GM23338 (cell line): ENCODE data around the gene PDE6A. TPM values are rescaled to one million over a fixed set of nuclear protein-coding genes. Genes with fewer than 3 reads are reported as not detected.

Source experiments
- ATAC-seq: fragments of 200-7000 bp; cut with Tn5 transposase; 3 replicates; pipeline ENCODE4 v1.9.1; 2020
- DNase-seq: peaks from one replicate; pipeline ENCODE4 v3.0.0-alpha.2; 2015; ENCODE audit warnings: low spot score
- H2AFZ ChIP-seq: fragments of 200-600 bp; sonication (generic); 2 replicates; pipeline ENCODE4 v1.8.0; 2016; ENCODE audit warnings: antibody characterized with exemption, mild to moderate bottlenecking, moderate library complexity
- H3F3A ChIP-seq: fragments of 200-600 bp; sonication (generic); replicated peaks from 2 replicates; pipeline ENCODE4 v1.8.0; 2017; ENCODE audit warnings: antibody characterized with exemption, mixed run types, low read depth
- H3K27ac ChIP-seq: fragments of 200-600 bp; sonication (generic); 2 replicates; pipeline ENCODE4 v1.6.1; 2016; ENCODE audit warnings: low read depth
- H3K27me3 ChIP-seq: fragments of 200-600 bp; sonication (generic); 2 replicates; pipeline ENCODE4 v1.8.0; 2016; ENCODE audit warnings: mild to moderate bottlenecking, mixed run types, moderate library complexity; ENCODE audit not compliant: insufficient read depth
- H3K36me3 ChIP-seq: fragments of 200-600 bp; sonication (generic); 2 replicates; pipeline ENCODE4 v1.8.0; 2016; ENCODE audit warnings: mild to moderate bottlenecking; ENCODE audit not compliant: insufficient read depth
- H3K4me1 ChIP-seq: fragments of 200-600 bp; sonication (generic); 2 replicates; pipeline ENCODE4 v1.8.0; 2016; ENCODE audit warnings: mild to moderate bottlenecking, moderate library complexity; ENCODE audit not compliant: insufficient read depth
- H3K4me2 ChIP-seq: fragments of 200-600 bp; sonication (generic); 2 replicates; pipeline ENCODE4 v1.7.1; 2017; ENCODE audit warnings: mixed run types
- H3K4me3 ChIP-seq: fragments of 200-600 bp; sonication (generic); 2 replicates; pipeline ENCODE4 v1.6.1; 2016; ENCODE audit warnings: mixed run types
- H3K79me2 ChIP-seq: fragments of 200-600 bp; sonication (generic); replicated peaks from 2 replicates; pipeline ENCODE4 v1.8.0; 2017; ENCODE audit warnings: mild to moderate bottlenecking; ENCODE audit not compliant: insufficient read depth
- H3K9me2 ChIP-seq: fragments of 200-600 bp; sonication (generic); 2 replicates; pipeline ENCODE4 v1.8.0; 2017; ENCODE audit not compliant: insufficient read depth
- H4K20me1 ChIP-seq: fragments of 200-600 bp; sonication (generic); replicated peaks from 2 replicates; pipeline ENCODE4 v1.8.0; 2017; ENCODE audit warnings: mild to moderate bottlenecking; ENCODE audit not compliant: insufficient read depth
- H3K27ac Mint-ChIP-seq: 2 replicates; pipeline ENCODE4 v1.8.0; 2020; ENCODE audit warnings: inconsistent platforms, mild to moderate bottlenecking, moderate library complexity, mixed read lengths
- H3K27me3 Mint-ChIP-seq: 3 replicates; pipeline ENCODE4 v1.8.0; 2022; ENCODE audit warnings: low read depth, mild to moderate bottlenecking, moderate library complexity, mixed read lengths, inconsistent platforms; ENCODE audit not compliant: insufficient read depth, poor library complexity
- H3K36me3 Mint-ChIP-seq: 3 replicates; pipeline ENCODE4 v1.8.0; 2021; ENCODE audit warnings: low read depth, mild to moderate bottlenecking, inconsistent platforms, moderate library complexity, mixed read lengths
- H3K4me1 Mint-ChIP-seq: 3 replicates; pipeline ENCODE4 v1.8.0; 2020; ENCODE audit warnings: mild to moderate bottlenecking, inconsistent platforms, mixed read lengths
- H3K4me3 Mint-ChIP-seq: 3 replicates; pipeline ENCODE4 v1.8.0; 2021; ENCODE audit warnings: moderate library complexity, mild to moderate bottlenecking, inconsistent platforms, mixed read lengths
- H3K9me3 Mint-ChIP-seq: 3 replicates; pipeline ENCODE4 v1.8.0; 2020; ENCODE audit warnings: moderate library complexity, mild to moderate bottlenecking, inconsistent platforms, mixed read lengths
- CREB1 ChIP-seq: fragments of 250-450 bp; sonication (Bioruptor Pico); IDR thresholded peaks from 2 replicates; pipeline ENCODE4 v1.5.0; 2020; ENCODE audit warnings: low read depth, mild to moderate bottlenecking, moderate library complexity
- CTCF ChIP-seq, 2 experiments: fragments of 200-600 bp in 1 of 2; sonication (generic) in 1 of 2; conservative IDR thresholded peaks; 2 replicates each; pipeline versions ENCODE4 v1.5.1 to v1.6.1; 2016 to 2017; ENCODE audit warnings: antibody characterized with exemption in 2 of 2, low read depth in 2 of 2, mild to moderate bottlenecking in 2 of 2, moderate library complexity in 1 of 2
- ETS1 ChIP-seq: IDR thresholded peaks from 2 replicates; pipeline ENCODE4 v1.6.1; 2016; ENCODE audit warnings: antibody characterized with exemption
- EZH2 ChIP-seq: fragments of 200-600 bp; sonication (generic); IDR thresholded peaks from one replicate; pipeline ENCODE4 v1.8.0; 2017; ENCODE audit warnings: antibody characterized with exemption, mild to moderate bottlenecking, low read depth; ENCODE audit not compliant: unreplicated experiment
- EZH2phosphoT487 ChIP-seq: fragments of 200-600 bp; sonication (generic); IDR thresholded peaks from one replicate; pipeline ENCODE4 v1.8.1; 2018; ENCODE audit warnings: antibody characterized with exemption; ENCODE audit not compliant: unreplicated experiment
- JUNB ChIP-seq: IDR thresholded peaks from one replicate; pipeline ENCODE4 v1.6.1; 2016; ENCODE audit warnings: antibody characterized with exemption; ENCODE audit not compliant: unreplicated experiment
- NANOG ChIP-seq: IDR thresholded peaks from 2 replicates; pipeline ENCODE4 v1.6.1; 2016; ENCODE audit warnings: antibody characterized with exemption, borderline replicate concordance
- POLR2AphosphoS5 ChIP-seq: IDR thresholded peaks from 2 replicates; pipeline ENCODE4 v1.6.1; 2016; ENCODE audit warnings: antibody characterized with exemption, low read depth
- REST ChIP-seq: IDR thresholded peaks from one replicate; pipeline ENCODE4 v1.6.1; 2018; ENCODE audit warnings: antibody characterized with exemption; ENCODE audit not compliant: unreplicated experiment
- STAT1 ChIP-seq: IDR thresholded peaks from one replicate; pipeline ENCODE4 v1.6.1; 2016; ENCODE audit warnings: antibody characterized with exemption; ENCODE audit not compliant: unreplicated experiment
- ZNF114 ChIP-seq: fragments of 250-450 bp; sonication (Bioruptor Pico); IDR thresholded peaks from 2 replicates; pipeline ENCODE4 v1.5.0; 2020; ENCODE audit warnings: mild to moderate bottlenecking, moderate library complexity
- ZNF331 ChIP-seq: fragments of 250-450 bp; sonication (Bioruptor Pico); IDR thresholded peaks from 2 replicates; pipeline ENCODE4 v1.5.0; 2020; ENCODE audit warnings: low read depth, mild to moderate bottlenecking, moderate library complexity
- ZNF462 ChIP-seq: fragments of 250-450 bp; sonication (Bioruptor Pico); IDR thresholded peaks from 2 replicates; pipeline ENCODE4 v1.5.0; 2020; ENCODE audit warnings: mild to moderate bottlenecking, moderate library complexity
- polyA plus RNA-seq: library from polyadenylated mRNA; unstranded; fragments of >200 nt; fragmentation: Nextera tagmentation; extraction: Ambion mirVana; gene quantifications from 2 replicates; pipeline ENCODE4 v1.2.1, GENCODE V29; 2016
- total RNA-seq: library from RNA; depleted of rRNA; stranded (reverse); fragments of >200 nt; shearing (Covaris generic); gene quantifications from 2 replicates; pipeline ENCODE4 v1.2.3, GENCODE V29; 2014

Gene PDE6A
- total and polyA plus RNA-seq, 2 experiments from 2014 or later: 0.08 TPM; not detected in 1

GRCh38 chr5:149846021-149846420, 98.6 kb downstream of the PDE6A start:
- H3K4me2 ChIP-seq: no peak overlapping the region
- H3F3A ChIP-seq: no peaks in the 10 kb centered on the region
- H3K27me3 ChIP-seq: no peaks in the 10 kb centered on the region
- no peaks in the 10 kb centered on the region for H4K20me1 ChIP-seq
- Mint-ChIP-seq H3K4me3 (no peak overlapping the region), H3K4me1 (peaks cover 6% of the 10 kb centered on the region; the same call in 2 of the 3 replicates), H3K27ac (no peak overlapping the region), H3K9me3 (no peaks in the 10 kb centered on the region), H3K36me3 (peaks cover 49% of the 10 kb centered on the region), H3K27me3 (peaks cover 5% of the 10 kb centered on the region)
- H3K27ac ChIP-seq: no peak overlapping the region
- no peaks in the 10 kb centered on the region for H3K79me2 ChIP-seq
- no peak for DNase-seq
- H3K4me1 ChIP-seq: no peaks in the 10 kb centered on the region
- no peak for ATAC-seq
- no peaks in the 10 kb centered on the region for H3K9me2 ChIP-seq
- H3K4me3 ChIP-seq: no peak overlapping the region
- no peak overlapping the region for H2AFZ ChIP-seq
- H3K36me3 ChIP-seq: no peaks in the 10 kb centered on the region
- TF ChIP-seq EZH2phosphoT487 (no peak), POLR2AphosphoS5 (no peak), NANOG (no peak), ZNF462 (CRISPR knock-in tag) (no peak), EZH2 (no peak), CTCF (conservative IDR thresholded peaks at IDR 0.05; ENCODE audit: low read depth in 2 of 2) (no peak), ETS1 (no peak), CREB1 (no peak), ZNF331 (CRISPR knock-in tag) (no peak), ZNF114 (CRISPR knock-in tag) (no peak), JUNB (no peak), STAT1 (no peak), REST (no peak)
